ENCODE results near the gene ADAMTS8. TPM values are rescaled to one million over a fixed set of nuclear protein-coding genes. Genes with fewer than 3 reads are reported as not detected.

ADAMTS8 gene
- total and polyA plus RNA-seq, 2 donors (not counting 1 experiment from before 2014, with no cell fraction given): 15.0 to 18.8 TPM

GRCh38 chr11:130473795-130474377, 45.5 kb upstream of the ADAMTS8 start:
- Histone ChIP-seq H3K27me3 (ENCODE audit: control insufficient read depth, insufficient read depth, low read length) (no peaks in the 10 kb centered on the region), H3K36me3 (ENCODE audit: control insufficient read depth, insufficient read depth, low read length) (peaks cover 45% of the 10 kb centered on the region), H3K9me3 (ENCODE audit: control insufficient read depth, insufficient read depth, low read depth, low read length) (no peaks in the 10 kb centered on the region), H3K27ac (ENCODE audit: insufficient read depth, low read length) (no peak overlapping the region), H3K4me1 (ENCODE audit: control insufficient read depth, extremely low read depth, insufficient read depth, low read length) (peaks cover 18% of the 10 kb centered on the region), H3K79me2 (ENCODE audit: control insufficient read depth, insufficient read depth, low read length) (no peaks in the 10 kb centered on the region), H3K9ac (ENCODE audit: insufficient read depth, low read length) (no peak overlapping the region), H4K20me1 (ENCODE audit: control insufficient read depth, extremely low read depth, insufficient read depth, low read length) (no peaks in the 10 kb centered on the region), H2AFZ (ENCODE audit: low read length) (no peak overlapping the region), H3K4me3 (replicated peaks in 1 of 4; ENCODE audit: control extremely low read depth in 1 of 4, insufficient read depth in 1 of 4, low read depth in 3 of 4, low read length in 4 of 4) (no peak overlapping the region), H3K4me2 (ENCODE audit: extremely low read depth, insufficient read depth, low read length) (no peak overlapping the region)
- TF ChIP-seq CTCF (conservative IDR thresholded peaks at IDR 0.05 in 1 of 2, IDR thresholded peaks at IDR 0.05 in 1 of 2; ENCODE audit: low read depth in 1 of 2, low read length in 2 of 2) (no peak), EZH2 (IDR thresholded peaks at IDR 0.05; ENCODE audit: low read length, missing control alignments) (no peak)
- DNase-seq (ENCODE audit: low read depth in 2 of 2): no peak

- H3K36me3 ChIP-seq (ENCODE audit: control insufficient read depth, insufficient read depth, low read length): peaks cover 45% of the 10 kb centered on the region
- TF ChIP-seq CTCF (conservative IDR thresholded peaks at IDR 0.05 in 1 of 2, IDR thresholded peaks at IDR 0.05 in 1 of 2; ENCODE audit: low read depth in 1 of 2, low read length in 2 of 2): no peak
- no peak for TF ChIP-seq EZH2 (IDR thresholded peaks at IDR 0.05; ENCODE audit: low read length, missing control alignments)
Measured at GRCh38 chr11:130473056-130473794, 44.8 kb upstream of the ADAMTS8 start.

GRCh38 chr11:130472434-130472961, 44.1 kb upstream of the ADAMTS8 start:
- no peak overlapping the region for H3K27ac ChIP-seq (ENCODE audit: insufficient read depth, low read length)
- no peak overlapping the region for H3K9ac ChIP-seq (ENCODE audit: insufficient read depth, low read length)
- no peak overlapping the region for H3K4me2 ChIP-seq (ENCODE audit: extremely low read depth, insufficient read depth, low read length)
- H4K20me1 ChIP-seq (ENCODE audit: control insufficient read depth, extremely low read depth, insufficient read depth, low read length): no peaks in the 10 kb centered on the region
- H3K9me3 ChIP-seq (ENCODE audit: control insufficient read depth, insufficient read depth, low read depth, low read length): no peaks in the 10 kb centered on the region
- DNase-seq (ENCODE audit: low read depth in 2 of 2): no peak
- peaks cover 48% of the 10 kb centered on the region for H3K36me3 ChIP-seq (ENCODE audit: control insufficient read depth, insufficient read depth, low read length)
- no peak overlapping the region for H2AFZ ChIP-seq (ENCODE audit: low read length)
- TF ChIP-seq EZH2 (IDR thresholded peaks at IDR 0.05; ENCODE audit: low read length, missing control alignments): no peak
- no peak for TF ChIP-seq CTCF (conservative IDR thresholded peaks at IDR 0.05 in 1 of 2, IDR thresholded peaks at IDR 0.05 in 1 of 2; ENCODE audit: low read depth in 1 of 2, low read length in 2 of 2)
- peaks cover 11% of the 10 kb centered on the region for H3K4me1 ChIP-seq (ENCODE audit: control insufficient read depth, extremely low read depth, insufficient read depth, low read length)
- H3K79me2 ChIP-seq (ENCODE audit: control insufficient read depth, insufficient read depth, low read length): no peaks in the 10 kb centered on the region
- H3K27me3 ChIP-seq (ENCODE audit: control insufficient read depth, insufficient read depth, low read length): no peaks in the 10 kb centered on the region
- no peak overlapping the region for H3K4me3 ChIP-seq (replicated peaks in 1 of 4; ENCODE audit: control extremely low read depth in 1 of 4, insufficient read depth in 1 of 4, low read depth in 3 of 4, low read length in 4 of 4)

More at GRCh38 chr11:130473056-130473794, 44.8 kb upstream of the ADAMTS8 start:
- H3K9ac ChIP-seq (ENCODE audit: insufficient read depth, low read length): no peak overlapping the region
- H2AFZ ChIP-seq (ENCODE audit: low read length): no peak overlapping the region
- no peaks in the 10 kb centered on the region for H3K9me3 ChIP-seq (ENCODE audit: control insufficient read depth, insufficient read depth, low read depth, low read length)
- no peak for DNase-seq (ENCODE audit: low read depth in 2 of 2)
- H4K20me1 ChIP-seq (ENCODE audit: control insufficient read depth, extremely low read depth, insufficient read depth, low read length): no peaks in the 10 kb centered on the region
- no peak overlapping the region for H3K4me3 ChIP-seq (replicated peaks in 1 of 4; ENCODE audit: control extremely low read depth in 1 of 4, insufficient read depth in 1 of 4, low read depth in 3 of 4, low read length in 4 of 4)
- H3K27ac ChIP-seq (ENCODE audit: insufficient read depth, low read length): no peak overlapping the region
- H3K79me2 ChIP-seq (ENCODE audit: control insufficient read depth, insufficient read depth, low read length): no peaks in the 10 kb centered on the region
- H3K4me2 ChIP-seq (ENCODE audit: extremely low read depth, insufficient read depth, low read length): no peak overlapping the region
- H3K4me1 ChIP-seq (ENCODE audit: control insufficient read depth, extremely low read depth, insufficient read depth, low read length): peaks cover 15% of the 10 kb centered on the region
- H3K27me3 ChIP-seq (ENCODE audit: control insufficient read depth, insufficient read depth, low read length): no peaks in the 10 kb centered on the region
